ENCODE measurements around the gene PIGP. TPM values are rescaled to one million over a fixed set of nuclear protein-coding genes. Genes with fewer than 3 reads are reported as not detected.

Gene PIGP
- total and polyA plus RNA-seq, 10 of the 15 experiments (the other 5 are each of a cell fraction or from before 2014, with no cell fraction given), result 17.0 to 65.0 (median 29.5) TPM

GRCh38 chr21:37072274-37072987 is 440 bp downstream of the PIGP start (continued):
- TF ChIP-seq ESRRA (IDR thresholded peaks at IDR 0.05; ENCODE audit: low read length) (0 out of 2 replicates have a peak, but pooled peaks have one; percentile 60), RB1 (IDR thresholded peaks at IDR 0.05; ENCODE audit: borderline replicate concordance) (peak; percentile 72; the same call in 1 of the 2 replicates), FOXK2 (IDR thresholded peaks at IDR 0.05) (no peak), STAT1 (conservative IDR thresholded peaks at IDR 0.05) (0 out of 2 replicates have a peak, but pooled peaks have one; percentile 45), ZSCAN29 (IDR thresholded peaks at IDR 0.05) (no peak), PKNOX1 (IDR thresholded peaks at IDR 0.05) (no peak), NRF1 (conservative IDR thresholded peaks at IDR 0.05; ENCODE audit: low read depth, low read length) (no peak), SREBF1 (IDR thresholded peaks at IDR 0.05; ENCODE audit: low read length) (no peak), ASH2L (IDR thresholded peaks at IDR 0.05; ENCODE audit: borderline replicate concordance, low read depth) (no peak), ZNF274 (IDR thresholded peaks at IDR 0.05; ENCODE audit: insufficient read depth, insufficient read length) (no peak), MAX (IDR thresholded peaks at IDR 0.05; ENCODE audit: low read depth, low read length) (peak; percentile 16; the same call in 1 of the 2 replicates), IRF5 (IDR thresholded peaks at IDR 0.05; ENCODE audit: borderline replicate concordance) (no peak), SMARCA5 (IDR thresholded peaks at IDR 0.05) (peak; percentile 38; the same call in 1 of the 2 replicates), RELB (IDR thresholded peaks at IDR 0.05; ENCODE audit: low read depth) (no peak), RFX5 (IDR thresholded peaks at IDR 0.05; ENCODE audit: low read depth, low read length) (no peak), E4F1 (IDR thresholded peaks at IDR 0.05; ENCODE audit: borderline replicate concordance, partially characterized antibody) (no peak), MYB (IDR thresholded peaks at IDR 0.05; ENCODE audit: borderline replicate concordance, low read depth, low read length) (no peak), CBX3 (IDR thresholded peaks at IDR 0.05; ENCODE audit: borderline replicate concordance, low read depth) (no peak), TCF3 (IDR thresholded peaks at IDR 0.05; ENCODE audit: borderline replicate concordance, insufficient read depth, low read depth, low read length) (no peak)
